Measurements from ENCODE around the gene TRABD2A. TPM values are rescaled to one million over a fixed set of nuclear protein-coding genes. Genes with fewer than 3 reads are reported as not detected.

The TRABD2A gene
- total RNA-seq, 1 experiment from 2014 or later, result 1.7 TPM

DNA sequence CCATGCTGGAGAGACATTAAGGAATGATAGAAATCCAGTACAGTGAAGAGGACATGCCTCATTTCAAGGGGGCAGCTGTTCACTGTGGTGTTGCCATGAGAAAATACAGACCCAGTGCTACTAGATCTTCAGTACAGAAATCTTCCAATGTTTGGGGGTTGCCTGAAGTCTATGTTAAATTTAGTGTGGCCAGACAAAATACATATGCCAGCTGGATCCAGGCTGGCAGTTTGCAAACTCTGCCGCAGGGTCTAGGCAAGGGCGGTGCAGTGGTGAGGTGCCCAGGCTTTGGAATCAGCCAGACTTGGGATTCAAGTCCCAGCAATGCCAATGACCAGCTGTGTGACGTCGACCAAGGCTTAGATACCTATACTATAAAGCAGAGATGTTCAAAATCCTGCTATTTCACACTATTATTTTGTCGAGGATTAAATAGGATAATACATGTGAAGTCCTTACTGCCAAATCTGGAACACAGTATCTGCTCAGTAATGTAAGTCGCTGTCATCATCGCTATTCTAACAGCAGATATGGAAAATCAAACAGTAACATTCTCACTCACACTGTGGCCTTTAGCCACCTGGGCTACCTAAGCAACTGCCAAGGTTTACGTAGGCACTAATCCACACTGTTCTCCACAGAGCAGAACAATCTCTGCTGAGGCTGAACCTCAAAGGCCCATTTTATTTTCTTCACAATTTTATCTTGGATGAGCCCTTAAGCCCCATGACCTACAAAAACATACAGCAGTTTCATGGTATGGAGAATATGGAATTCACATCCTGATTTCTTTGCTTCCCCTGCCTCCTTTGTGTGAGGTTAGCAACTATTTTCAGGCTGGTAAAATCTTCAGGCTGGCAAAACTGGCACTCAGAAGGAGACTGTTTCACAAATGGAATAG, 18.7 kb upstream of the TRABD2A start:
- Histone ChIP-seq H2AK5ac (ENCODE audit: insufficient read length, low read length) (no peak overlapping the region), H3K14ac (ENCODE audit: insufficient read depth, low read length) (no peak overlapping the region), H2BK5ac (ENCODE audit: insufficient read length, low read length) (no peak overlapping the region), H3K9me3 (ENCODE audit: control insufficient read depth, low read depth, low read length) (no peaks in the 10 kb centered on the region), H3K23me2 (ENCODE audit: insufficient read length, low read depth, low read length, poor library complexity, severe bottlenecking) (no peaks in the 10 kb centered on the region), H2BK120ac (ENCODE audit: low read depth, low read length, poor library complexity, severe bottlenecking) (no peak overlapping the region), H2AFZ (ENCODE audit: low read length) (no peak overlapping the region), H2BK12ac (ENCODE audit: insufficient read length, low read depth, low read length) (no peak overlapping the region), H3K18ac (ENCODE audit: insufficient read length, low read depth, low read length) (no peak overlapping the region), H3K79me2 (ENCODE audit: insufficient read depth, low read length) (no peaks in the 10 kb centered on the region), H3K79me1 (ENCODE audit: insufficient read depth, low read depth, low read length, poor library complexity, severe bottlenecking) (no peaks in the 10 kb centered on the region), H3K56ac (ENCODE audit: insufficient read length, low read depth, low read length) (no peak overlapping the region), H3K4me2 (ENCODE audit: insufficient read depth, insufficient read length, low read length) (no peak overlapping the region), H2BK20ac (ENCODE audit: low read depth, low read length, poor library complexity, severe bottlenecking) (no peak overlapping the region), H4K20me1 (ENCODE audit: control insufficient read depth, insufficient read depth, insufficient read length) (no peaks in the 10 kb centered on the region), H4K8ac (replicated peaks; ENCODE audit: insufficient read length, low read depth, low read length) (no peak overlapping the region), H3K4ac (ENCODE audit: low read depth, low read length) (no peak overlapping the region), H2BK15ac (ENCODE audit: low read depth, low read length) (no peak overlapping the region), H3K9ac (ENCODE audit: extremely low read depth, insufficient read length, low read length) (no peak overlapping the region), H3K4me1 (ENCODE audit: insufficient read depth, low read length) (no peaks in the 10 kb centered on the region; the same call in 1 of the 2 replicates), H3T11ph (ENCODE audit: low read length) (no peak overlapping the region), H3K27me3 (ENCODE audit: insufficient read depth, low read length) (peaks cover 2% of the 10 kb centered on the region; the same call in 1 of the 2 replicates), H3K27ac (ENCODE audit: insufficient read length, low read depth, low read length) (no peak overlapping the region), H3K23ac (ENCODE audit: insufficient read length, low read depth, low read length) (no peak overlapping the region), H4K91ac (ENCODE audit: insufficient read length, low read depth, low read length) (no peak overlapping the region), H4K5ac (ENCODE audit: insufficient read length, low read depth, low read length) (no peak overlapping the region)
- Mint-ChIP-seq H3K9me3 (no peaks in the 10 kb centered on the region), H3K4me3 (no peak overlapping the region), H3K27ac (no peak overlapping the region), H3K4me1 (peaks cover 12% of the 10 kb centered on the region in 2 experiments), H3K27me3 (ENCODE audit: low read depth) (peaks cover 49% of the 10 kb centered on the region), H3K36me3 (ENCODE audit: insufficient read depth in 1 of 3, low read depth in 3 of 3) (no peaks in the 10 kb centered on the region; a peak in 1 of 7 replicates)
- TF ChIP-seq, protein P1, sequence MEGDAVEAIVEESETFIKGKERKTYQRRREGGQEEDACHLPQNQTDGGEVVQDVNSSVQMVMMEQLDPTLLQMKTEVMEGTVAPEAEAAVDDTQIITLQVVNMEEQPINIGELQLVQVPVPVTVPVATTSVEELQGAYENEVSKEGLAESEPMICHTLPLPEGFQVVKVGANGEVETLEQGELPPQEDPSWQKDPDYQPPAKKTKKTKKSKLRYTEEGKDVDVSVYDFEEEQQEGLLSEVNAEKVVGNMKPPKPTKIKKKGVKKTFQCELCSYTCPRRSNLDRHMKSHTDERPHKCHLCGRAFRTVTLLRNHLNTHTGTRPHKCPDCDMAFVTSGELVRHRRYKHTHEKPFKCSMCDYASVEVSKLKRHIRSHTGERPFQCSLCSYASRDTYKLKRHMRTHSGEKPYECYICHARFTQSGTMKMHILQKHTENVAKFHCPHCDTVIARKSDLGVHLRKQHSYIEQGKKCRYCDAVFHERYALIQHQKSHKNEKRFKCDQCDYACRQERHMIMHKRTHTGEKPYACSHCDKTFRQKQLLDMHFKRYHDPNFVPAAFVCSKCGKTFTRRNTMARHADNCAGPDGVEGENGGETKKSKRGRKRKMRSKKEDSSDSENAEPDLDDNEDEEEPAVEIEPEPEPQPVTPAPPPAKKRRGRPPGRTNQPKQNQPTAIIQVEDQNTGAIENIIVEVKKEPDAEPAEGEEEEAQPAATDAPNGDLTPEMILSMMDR (conservative IDR thresholded peaks at IDR 0.05), result no peak
- no peak for DNase-seq
- WGBS (ENCODE audit: extremely low coverage, insufficient read length, low lambda C conversion rate), result no CpG with 5 or more reads among the region's 8 CpGs
